ENCODE data around the gene CELSR3.

Gene CELSR3

GRCh38 chr3:48636149-48636655 is 26.5 kb downstream of the CELSR3 start:
- peak overlapping the region; percentile 64 for H3K27ac ChIP-seq (replicated peaks)
- no peak for DNase-seq (ENCODE audit: low read depth in 1 of 2, low spot score in 1 of 2)
- no peaks in the 10 kb centered on the region for H3K27me3 ChIP-seq (ENCODE audit: insufficient read depth, poor library complexity, severe bottlenecking)
- H3K4me3 ChIP-seq (replicated peaks; ENCODE audit: insufficient read depth, low read length): peak overlapping the region; percentile 88
- TF ChIP-seq POLR2AphosphoS5 (IDR thresholded peaks at IDR 0.05; ENCODE audit: low read depth) (no peak), GABPA (IDR thresholded peaks at IDR 0.05; ENCODE audit: low read depth) (no peak), SPI1 (IDR thresholded peaks at IDR 0.05; ENCODE audit: borderline replicate concordance, low read depth) (no peak), CTCF (IDR thresholded peaks at IDR 0.05; ENCODE audit: insufficient read depth, low read length) (no peak), REST (IDR thresholded peaks at IDR 0.05; ENCODE audit: insufficient replicate concordance, low read depth) (no peak)

- H3K27ac ChIP-seq (replicated peaks): peak within 1 kb of the TSS; percentile 64
- no peaks in the 10 kb centered on the region for H3K27me3 ChIP-seq (ENCODE audit: insufficient read depth, poor library complexity, severe bottlenecking)
- H3K4me3 ChIP-seq (replicated peaks; ENCODE audit: insufficient read depth, low read length): peak within 1 kb of the TSS; percentile 88
- peak; percentile 75 for TF ChIP-seq CTCF (IDR thresholded peaks at IDR 0.05; ENCODE audit: insufficient read depth, low read length)
- TF ChIP-seq SPI1 (IDR thresholded peaks at IDR 0.05; ENCODE audit: borderline replicate concordance, low read depth): peak; percentile 25; the same call in 1 of the 2 replicates
- no peak for TF ChIP-seq GABPA (IDR thresholded peaks at IDR 0.05; ENCODE audit: low read depth)
- TF ChIP-seq POLR2AphosphoS5 (IDR thresholded peaks at IDR 0.05; ENCODE audit: low read depth): peak; percentile 54; the same call in 1 of the 2 replicates
- TF ChIP-seq REST (IDR thresholded peaks at IDR 0.05; ENCODE audit: insufficient replicate concordance, low read depth): peak; percentile 40
- peak; percentile 93 to 98 for DNase-seq (ENCODE audit: low read depth in 1 of 2, low spot score in 1 of 2)
These were observed 27.3 kb downstream of the CELSR3 start, which contains the start of gene SLC26A6 for GRCh38 chr3:48635222-48636021. SLC26A6 (minus strand) TSS chr3:48635461; CDS start chr3:48635393, 68 bp downstream.

GRCh38 chr3:48634661-48635221 is 27.9 kb downstream of the CELSR3 start:
- H3K4me3 ChIP-seq (replicated peaks; ENCODE audit: insufficient read depth, low read length): peak overlapping the region; percentile 88
- H3K27ac ChIP-seq (replicated peaks): peak overlapping the region; percentile 64
- peak; percentile 29 to 39 for DNase-seq (ENCODE audit: low read depth in 1 of 2, low spot score in 1 of 2)
- H3K27me3 ChIP-seq (ENCODE audit: insufficient read depth, poor library complexity, severe bottlenecking): no peaks in the 10 kb centered on the region
- TF ChIP-seq CTCF (IDR thresholded peaks at IDR 0.05; ENCODE audit: insufficient read depth, low read length) (no peak), REST (IDR thresholded peaks at IDR 0.05; ENCODE audit: insufficient replicate concordance, low read depth) (no peak)

All from HL-60 (cell line).